CD4-positive, alpha-beta T cell treated with Interleukin-10 for 1 hour (primary cell): ENCODE data around the gene CHAMP1.
"Not testable (repeated sequence)": the region's sequence is repeated elsewhere in the genome, so short reads cannot be mapped to it uniquely, and the experiment has no call there.

ENCODE experiments used
- DNase-seq: peaks from one replicate; pipeline ENCODE4 v3.0.0-alpha.2; 2020

The CHAMP1 gene

GRCh38 chr13:114303700-114304327 lies 10.5 kb upstream of the CHAMP1 start:
- DNase-seq, result no peak

GRCh38 chr13:114304346-114305034 lies 9.8 kb upstream of the CHAMP1 start:
- no peak for DNase-seq

DNA sequence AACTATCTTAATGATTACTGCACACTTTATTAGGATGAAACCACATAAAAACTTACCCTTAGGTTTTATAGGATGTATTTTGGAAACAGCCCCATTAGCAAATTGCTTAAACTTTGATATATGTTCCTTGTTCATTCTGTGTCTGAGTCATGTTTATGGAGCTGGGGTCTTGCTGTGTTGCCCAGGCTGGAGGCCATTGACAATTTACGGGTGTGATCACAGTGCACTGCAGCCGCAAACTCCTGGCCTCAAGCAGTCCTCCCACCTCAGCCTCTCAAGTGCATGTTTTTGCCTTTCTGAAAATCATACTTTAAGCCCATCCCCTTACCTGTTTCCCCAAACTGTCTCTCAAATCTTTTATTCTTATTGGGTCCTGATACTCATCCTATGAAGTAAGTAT lies 5.2 kb upstream of the CHAMP1 start:
- DNase-seq, result no peak

GRCh38 chr13:114309806-114310410 lies 4.4 kb upstream of the CHAMP1 start:
- DNase-seq, result no peak

- no peak for DNase-seq
Observed at GRCh38 chr13:114310956-114311355, 3.3 kb upstream of the CHAMP1 start.

- DNase-seq, result no peak
Observed at GRCh38 chr13:114311387-114311786, 2.9 kb upstream of the CHAMP1 start.

DNA sequence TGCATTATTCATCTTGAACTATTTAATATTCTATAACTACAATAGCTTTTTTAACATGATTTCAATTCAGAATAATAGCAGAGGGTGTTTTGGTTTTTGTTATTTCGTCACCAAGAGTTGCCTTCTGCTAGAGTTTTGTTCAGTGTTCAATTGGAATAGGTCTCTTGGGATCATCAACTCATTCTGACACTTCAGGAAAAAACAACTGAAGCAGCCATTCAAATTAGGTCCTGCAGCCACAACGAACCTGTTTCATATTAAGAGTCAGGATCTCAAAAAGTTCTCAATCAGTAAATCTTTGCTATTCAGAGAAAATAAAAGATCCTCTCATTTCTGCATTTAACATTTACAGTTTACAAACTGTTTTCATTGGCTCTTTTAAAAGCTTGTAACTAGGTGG lies 2.4 kb upstream of the CHAMP1 start:
- DNase-seq, result no peak

- no peak for DNase-seq
Observed at GRCh38 chr13:114313061-114313860, 1.0 kb upstream of the CHAMP1 start.

DNA sequence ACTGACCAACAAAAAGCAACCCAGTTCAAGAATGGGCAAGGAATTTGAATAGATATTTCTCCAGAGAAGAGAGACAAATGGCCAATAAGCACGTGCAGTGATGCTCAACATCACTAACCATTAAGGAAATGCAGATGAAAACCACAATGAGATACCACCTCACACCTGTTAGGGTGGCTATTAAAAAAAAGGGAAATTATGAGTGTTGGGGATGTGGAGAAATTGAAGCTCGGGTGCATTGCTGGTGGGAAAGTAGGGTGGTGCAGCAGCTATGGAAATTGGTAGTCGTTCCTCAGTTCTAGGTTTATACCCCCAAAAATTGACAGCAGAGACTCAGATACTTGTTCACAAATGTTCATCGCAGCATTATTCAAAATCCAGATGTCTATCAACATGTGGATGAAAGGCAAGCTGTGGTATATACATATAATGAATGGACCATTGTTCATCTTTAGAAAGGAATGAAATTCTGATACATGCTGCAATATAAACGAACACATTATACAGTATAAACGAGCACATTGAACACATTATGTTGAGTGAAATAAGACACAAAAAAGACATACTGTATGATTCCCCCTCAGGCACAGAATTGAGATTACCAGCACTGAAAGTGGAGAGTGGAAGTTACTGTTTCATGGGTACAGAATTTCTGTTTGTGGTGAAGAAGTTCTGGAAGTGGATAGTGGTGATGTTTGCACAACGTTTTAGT lies 927 bp downstream of the CHAMP1 start:
- peak; percentile 29 for DNase-seq

DNA sequence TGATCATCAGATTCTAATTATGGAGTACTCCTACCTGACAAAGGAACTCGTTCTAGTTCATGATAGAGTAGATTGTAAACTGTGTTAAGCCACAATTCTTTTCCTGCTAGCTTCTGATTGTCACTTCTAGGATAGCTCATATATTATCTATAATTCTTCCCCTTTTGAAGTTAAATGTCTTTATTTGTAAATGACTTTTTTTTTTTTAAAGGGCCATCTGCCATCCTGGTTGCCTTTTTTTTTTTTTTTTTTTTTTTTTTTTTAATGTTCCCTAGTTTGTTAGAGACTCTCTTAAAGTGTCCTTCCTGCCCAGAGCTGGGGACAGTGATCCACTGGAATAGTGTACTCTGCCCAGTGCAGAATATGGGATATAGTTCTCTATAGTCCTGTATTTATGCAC lies 4.3 kb downstream of the CHAMP1 start:
- DNase-seq, result no peak

DNA sequence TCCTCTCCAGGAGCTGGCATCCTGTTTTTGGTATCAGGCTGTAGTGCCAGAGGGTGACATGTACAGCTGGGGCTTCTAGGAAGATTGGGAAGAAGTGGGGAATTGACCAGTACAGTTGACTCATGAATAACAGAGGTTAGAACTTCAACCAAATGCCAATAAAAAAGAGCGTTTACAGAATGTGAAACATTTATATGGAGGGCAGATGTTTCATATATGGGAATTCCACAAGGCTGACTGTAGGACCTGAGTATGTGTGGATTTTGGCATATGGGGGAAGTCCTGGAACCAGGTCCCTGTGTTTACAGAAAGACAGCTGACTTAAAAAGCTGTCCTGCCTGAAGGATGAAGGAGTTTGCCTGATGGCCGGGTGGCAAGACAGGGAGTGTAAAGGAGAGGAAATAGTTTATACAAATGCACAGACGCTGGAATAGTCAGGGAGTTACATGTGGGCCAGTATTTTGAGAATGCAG lies 5.2 kb downstream of the CHAMP1 start:
- DNase-seq, result no peak

DNA sequence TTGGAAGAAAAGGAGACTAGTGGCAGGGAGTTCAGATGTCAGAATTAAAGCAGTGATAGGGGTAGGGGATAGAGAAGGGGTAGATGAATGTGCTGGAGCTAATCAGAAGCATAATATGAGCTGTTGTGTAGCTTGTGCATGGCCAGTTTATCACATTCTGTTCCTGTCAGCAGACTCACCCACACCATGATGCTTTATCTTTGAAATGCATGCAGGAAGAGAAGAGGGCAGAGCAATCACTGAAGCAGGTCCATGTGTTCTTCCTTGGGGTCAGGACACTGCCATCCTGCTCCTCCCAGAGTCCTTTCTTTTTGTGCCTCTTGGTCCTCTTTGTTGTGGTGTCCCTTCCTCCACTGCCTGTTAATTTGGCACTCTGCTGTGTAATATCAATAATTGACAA lies 5.8 kb downstream of the CHAMP1 start:
- no peak for DNase-seq

DNA sequence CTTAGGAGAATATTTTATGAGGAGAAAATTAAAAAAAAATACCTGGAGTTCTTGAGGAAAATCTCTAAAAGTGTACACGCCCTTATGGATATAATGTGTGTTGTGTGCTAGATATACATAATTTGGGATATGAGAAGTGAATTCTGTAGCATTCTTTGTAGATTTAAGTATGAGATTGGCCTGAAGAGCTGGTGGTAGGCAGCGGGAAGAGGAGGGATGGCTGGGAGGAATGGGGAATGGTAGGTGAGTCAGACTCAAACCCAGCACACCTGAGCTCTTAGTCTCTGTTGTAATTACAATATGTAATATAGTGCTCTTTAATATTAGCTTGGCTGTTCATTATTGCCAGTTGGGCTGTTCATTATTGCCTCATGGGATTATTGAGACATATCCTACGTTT lies 7.0 kb downstream of the CHAMP1 start:
- DNase-seq, result no peak

GRCh38 chr13:114323349-114323748 lies 9.0 kb downstream of the CHAMP1 start:
- no peak for DNase-seq

GRCh38 chr13:114324334-114324733 lies 10.0 kb downstream of the CHAMP1 start:
- DNase-seq, result no peak

GRCh38 chr13:114325729-114326128 lies 11.4 kb downstream of the CHAMP1 start:
- no peak for DNase-seq

DNA sequence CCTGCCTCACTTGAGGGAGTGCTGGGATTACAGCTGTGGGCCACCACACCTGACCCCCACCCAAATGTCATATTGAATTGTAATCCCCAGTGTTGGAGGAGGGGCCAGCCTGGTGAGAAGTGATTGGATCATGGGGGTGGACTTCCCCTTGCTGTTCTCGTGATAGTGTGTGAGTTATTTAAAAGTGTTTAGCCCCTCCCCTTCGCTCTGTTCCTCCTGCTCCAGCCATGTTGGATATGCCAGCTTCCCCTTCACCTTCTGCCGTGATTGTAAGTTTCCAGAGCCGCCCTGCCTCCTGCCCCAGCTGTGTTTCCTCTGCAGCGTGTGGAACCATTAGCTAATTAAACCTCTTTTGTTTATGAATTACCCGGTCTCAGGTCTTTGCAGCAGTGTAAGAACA lies 13.7 kb downstream of the CHAMP1 start:
- DNase-seq, result no peak

DNA sequence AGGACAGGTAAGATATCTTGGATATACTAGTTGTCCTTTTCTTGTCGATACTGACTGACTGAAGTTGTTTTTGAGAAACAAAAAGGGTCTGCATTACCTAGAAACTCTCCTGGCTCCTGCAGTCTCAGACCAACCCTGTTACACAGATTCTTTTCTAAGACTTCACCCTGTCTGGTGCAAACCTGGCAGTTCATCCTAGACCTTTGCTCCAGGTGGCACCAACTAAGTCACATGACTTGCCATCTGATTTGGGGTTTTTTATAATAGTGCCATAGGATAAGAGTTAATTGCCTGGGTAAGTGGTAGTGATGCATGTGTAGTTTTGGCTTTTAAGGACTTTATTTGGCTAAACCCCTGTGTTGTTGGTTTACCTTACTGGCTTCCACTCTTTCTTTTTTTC lies 14.3 kb downstream of the CHAMP1 start:
- no peak for DNase-seq

DNA sequence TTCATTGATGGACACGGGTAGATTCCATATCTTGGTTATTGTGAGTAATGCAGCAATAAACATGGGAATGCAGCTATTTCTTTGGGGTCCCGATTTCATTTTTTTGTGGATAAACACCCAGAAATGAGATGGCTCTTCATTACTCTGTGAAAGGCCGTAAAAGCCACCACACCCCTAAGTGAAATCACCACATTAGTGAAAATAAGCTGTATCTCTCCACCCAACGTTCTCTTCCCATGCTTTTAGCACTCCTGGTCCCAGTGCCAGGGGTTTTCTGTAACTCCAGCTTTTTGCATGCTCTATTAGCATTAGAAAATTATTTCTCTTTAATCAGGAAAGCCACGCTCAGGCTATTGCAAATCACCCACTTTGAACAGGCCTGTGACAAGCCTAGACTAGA lies 15.8 kb downstream of the CHAMP1 start:
- no peak for DNase-seq

DNA sequence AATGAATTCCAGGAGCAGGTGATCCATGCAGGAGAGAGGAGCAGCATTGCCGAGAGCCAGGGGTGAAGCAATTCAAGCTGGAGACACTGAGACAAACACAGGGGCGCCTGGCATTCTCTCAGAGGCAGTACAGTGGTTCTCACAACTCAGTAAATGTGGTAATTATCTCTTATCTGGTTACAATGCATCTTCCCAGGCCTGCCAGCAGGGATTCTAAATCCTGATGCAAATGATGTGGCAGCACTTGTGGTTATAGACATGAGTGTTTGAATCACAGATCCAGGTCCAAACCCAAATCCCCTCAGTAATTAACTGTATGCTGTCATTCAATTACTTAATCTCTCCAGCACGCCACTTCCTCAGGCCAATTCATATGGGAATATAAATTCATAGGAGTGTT lies 19.6 kb downstream of the CHAMP1 start:
- DNase-seq, result not testable (repeated sequence)

- DNase-seq, result peak; percentile 9
Observed at GRCh38 chr13:114334305-114335053, 20.2 kb downstream of the CHAMP1 start.

DNA sequence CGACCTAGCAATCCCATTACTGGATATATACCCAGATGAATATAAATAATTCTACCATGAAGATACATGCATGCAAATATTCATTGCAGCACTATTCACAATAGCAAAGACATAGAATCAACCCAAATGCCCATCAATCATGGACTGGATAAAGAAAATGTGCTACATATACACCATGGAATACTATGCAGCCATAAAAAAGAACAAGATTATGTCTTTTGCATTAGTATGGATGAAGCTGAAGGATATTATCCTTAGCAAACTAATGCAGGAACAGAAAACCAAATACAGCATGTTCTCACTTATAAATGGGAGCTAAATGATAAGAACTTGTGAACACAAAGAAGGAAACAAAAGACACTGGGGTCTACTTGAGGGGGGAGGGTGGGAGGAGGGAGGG lies 22.2 kb downstream of the CHAMP1 start:
- DNase-seq, result not testable (repeated sequence)
